Measurements from ENCODE around the gene EXT2. TPM values are rescaled to one million over a fixed set of nuclear protein-coding genes. Genes with fewer than 3 reads are reported as not detected.

EXT2 gene
- total RNA-seq, 2 donors from 2014 or later = 23.3 to 24.3 TPM

GRCh38 chr11:44112091-44112821 is 16.8 kb downstream of the EXT2 start:
- DNase-seq (ENCODE audit: low spot score in 2 of 2) (peak in 1 of 2 donors; percentile 11), ATAC-seq (peak in 1 of 2 donors; percentile 51)
- Mint-ChIP-seq H3K27ac (no peak overlapping the region), H3K9me3 (no peaks in the 10 kb centered on the region), H3K36me3 (peaks cover 0 to 17% of the 10 kb centered on the region in 2 donors)

GRCh38 chr11:44113018-44113417 is 17.5 kb downstream of the EXT2 start:
- DNase-seq (ENCODE audit: low spot score in 2 of 2) = no peak
- no peak for ATAC-seq
- peak overlapping the region in 1 of 2 donors; percentile 2 for H3K27ac Mint-ChIP-seq
- H3K9me3 Mint-ChIP-seq = no peaks in the 10 kb centered on the region
- peaks cover 0 to 21% of the 10 kb centered on the region in 2 donors for H3K36me3 Mint-ChIP-seq

DNA sequence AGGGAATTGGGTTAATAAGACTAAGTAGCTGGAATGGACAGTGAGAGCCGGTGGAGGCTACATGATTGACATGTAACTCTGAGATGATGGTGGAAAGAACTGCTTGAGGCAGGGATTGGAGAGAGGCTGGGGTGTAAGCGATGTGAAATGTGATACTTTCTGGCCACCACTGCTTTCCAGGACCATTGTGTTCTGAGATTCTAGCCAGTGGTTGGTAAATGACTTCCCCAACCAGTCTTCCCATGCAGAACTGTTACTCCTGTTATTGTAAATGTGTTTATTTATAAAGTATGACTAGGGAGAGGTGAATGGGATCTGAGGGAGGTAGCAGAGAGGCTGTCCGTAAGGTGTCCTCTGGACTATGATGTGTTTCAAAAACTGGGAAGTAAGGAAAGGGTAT is 18.1 kb downstream of the EXT2 start:
- no peak for DNase-seq (ENCODE audit: low spot score in 2 of 2)
- Mint-ChIP-seq H3K36me3 (peaks cover 0 to 21% of the 10 kb centered on the region in 2 donors), H3K27ac (peak overlapping the region in 1 of 2 donors; percentile 2), H3K9me3 (no peaks in the 10 kb centered on the region)
- ATAC-seq = no peak

DNA sequence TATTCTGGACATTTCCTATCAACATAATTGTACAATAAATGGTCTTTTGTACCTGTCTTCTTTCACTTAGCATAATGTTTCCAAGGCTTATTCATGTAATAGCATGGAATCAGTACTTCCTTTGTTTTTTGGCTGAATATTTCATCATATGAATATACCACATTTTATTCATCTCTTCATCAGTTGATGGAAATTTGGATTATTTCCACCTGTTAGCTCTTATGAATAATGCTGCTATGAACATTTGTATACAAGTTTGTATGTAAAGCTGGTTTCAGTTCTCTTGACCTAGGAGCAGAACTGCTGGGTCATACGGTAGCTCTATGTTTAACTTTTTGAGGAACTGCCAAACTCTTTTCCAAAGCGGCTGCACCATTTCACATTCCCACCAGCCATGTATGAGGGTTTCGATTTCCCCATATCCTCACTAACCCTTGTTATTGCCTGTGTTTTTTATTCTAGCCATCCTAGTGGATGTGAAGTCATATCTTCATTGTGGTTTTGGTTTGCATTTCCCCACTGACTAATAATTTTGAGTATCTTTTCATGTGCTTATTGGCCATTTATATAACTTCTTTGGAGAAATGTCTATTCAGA is 20.9 kb downstream of the EXT2 start:
- Mint-ChIP-seq H3K36me3 (peaks cover 0 to 21% of the 10 kb centered on the region in 2 donors), H3K27ac (no peak overlapping the region), H3K9me3 (no peaks in the 10 kb centered on the region)
- DNase-seq (ENCODE audit: low spot score in 2 of 2) = no peak
- ATAC-seq = no peak

GRCh38 chr11:44120169-44120568 is 24.7 kb downstream of the EXT2 start:
- ATAC-seq (no peak), DNase-seq (ENCODE audit: low spot score in 2 of 2) (no peak)
- H3K9me3 Mint-ChIP-seq = no peaks in the 10 kb centered on the region
- peak overlapping the region in 1 of 2 donors; percentile 53 for H3K27ac Mint-ChIP-seq
- peaks cover 0 to 17% of the 10 kb centered on the region in 2 donors for H3K36me3 Mint-ChIP-seq

DNA sequence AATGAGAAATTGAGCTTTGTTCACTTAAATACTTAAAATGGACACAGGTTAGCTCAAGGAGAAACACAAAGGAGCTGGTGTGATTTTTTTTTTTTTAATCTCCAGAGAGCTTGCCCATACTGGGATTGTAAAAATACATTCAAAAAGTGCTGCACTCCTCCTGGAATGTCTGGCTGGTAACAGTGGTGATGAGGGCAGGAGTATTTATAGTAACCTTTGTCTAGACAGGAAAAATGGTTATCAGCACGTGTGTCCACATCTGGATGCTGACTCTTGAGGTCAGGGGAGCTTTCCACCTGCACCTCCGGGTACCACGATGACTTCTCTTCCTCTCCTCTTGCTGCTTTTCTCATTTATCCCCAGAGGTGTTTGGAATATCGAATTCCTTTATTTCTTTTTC is 30.1 kb downstream of the EXT2 start:
- Mint-ChIP-seq H3K27ac (no peak overlapping the region), H3K36me3 (peaks cover 0 to 13% of the 10 kb centered on the region in 2 donors), H3K9me3 (no peaks in the 10 kb centered on the region)
- ATAC-seq (no peak), DNase-seq (ENCODE audit: low spot score in 2 of 2) (no peak)

DNA sequence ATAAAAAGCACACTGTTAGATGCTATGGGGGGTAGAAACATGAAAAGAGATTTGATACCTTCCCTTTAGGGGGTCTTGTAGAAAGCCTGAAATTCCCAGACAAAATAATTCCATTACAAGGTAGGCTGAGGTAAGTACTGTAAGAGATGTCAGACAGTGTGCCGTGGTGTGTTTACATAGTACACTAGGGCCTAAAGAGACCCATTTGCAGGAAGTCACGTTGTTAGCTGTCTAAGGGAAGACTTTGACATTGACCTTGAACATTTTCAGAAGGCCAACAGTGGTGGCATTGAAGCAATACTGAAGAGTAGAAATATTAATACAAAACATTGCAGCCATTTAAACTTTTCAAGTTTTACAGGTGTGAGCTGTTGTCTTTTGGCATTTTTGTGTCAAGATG is 30.8 kb downstream of the EXT2 start:
- Mint-ChIP-seq H3K9me3 (no peaks in the 10 kb centered on the region), H3K27ac (no peak overlapping the region), H3K36me3 (peaks cover 0 to 16% of the 10 kb centered on the region in 2 donors)
- DNase-seq (ENCODE audit: low spot score in 2 of 2) = no peak
- no peak for ATAC-seq

GRCh38 chr11:44127130-44127529 is 31.7 kb downstream of the EXT2 start:
- DNase-seq (ENCODE audit: low spot score in 2 of 2) (no peak), ATAC-seq (no peak)
- Mint-ChIP-seq H3K36me3 (peaks cover 0 to 17% of the 10 kb centered on the region in 2 donors), H3K27ac (no peak overlapping the region), H3K9me3 (no peaks in the 10 kb centered on the region)

- H3K27ac Mint-ChIP-seq = no peak overlapping the region
- ATAC-seq (no peak), DNase-seq (ENCODE audit: low spot score in 2 of 2) (no peak)
- H3K9me3 Mint-ChIP-seq = no peaks in the 10 kb centered on the region
- peaks cover 0 to 21% of the 10 kb centered on the region in 2 donors for H3K36me3 Mint-ChIP-seq
Measured at GRCh38 chr11:44128729-44129128, 33.3 kb downstream of the EXT2 start.

DNA sequence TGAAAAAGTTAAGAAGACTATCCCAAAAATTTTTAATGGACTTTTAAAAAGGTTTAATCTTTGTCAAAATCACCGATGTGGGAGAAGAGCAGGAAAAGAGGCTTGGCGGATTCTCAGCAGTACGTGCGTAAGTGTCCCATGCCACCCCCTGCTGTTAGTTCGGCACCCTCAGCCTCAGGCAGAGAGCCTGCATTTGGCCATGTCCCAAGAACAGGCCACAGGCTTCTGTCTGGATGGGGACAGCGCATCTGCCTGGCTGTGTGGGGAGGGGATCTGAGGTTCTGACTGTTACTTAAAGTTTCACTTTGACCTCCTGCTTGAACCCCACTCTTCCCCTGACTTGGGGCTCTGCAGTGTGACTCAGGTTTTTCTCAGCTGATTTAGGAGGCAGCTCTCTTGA is 35.3 kb downstream of the EXT2 start:
- peaks cover 0 to 21% of the 10 kb centered on the region in 2 donors for H3K36me3 Mint-ChIP-seq
- H3K9me3 Mint-ChIP-seq = no peaks in the 10 kb centered on the region
- DNase-seq (ENCODE audit: low spot score in 2 of 2) = no peak
- H3K27ac Mint-ChIP-seq = no peak overlapping the region
- no peak for ATAC-seq

- ATAC-seq (no peak), DNase-seq (ENCODE audit: low spot score in 2 of 2) (no peak)
- H3K27ac Mint-ChIP-seq = no peak overlapping the region
- H3K9me3 Mint-ChIP-seq = no peaks in the 10 kb centered on the region
- H3K36me3 Mint-ChIP-seq = peaks cover 0 to 17% of the 10 kb centered on the region in 2 donors
Measured at GRCh38 chr11:44133335-44133946, 38.0 kb downstream of the EXT2 start.

DNA sequence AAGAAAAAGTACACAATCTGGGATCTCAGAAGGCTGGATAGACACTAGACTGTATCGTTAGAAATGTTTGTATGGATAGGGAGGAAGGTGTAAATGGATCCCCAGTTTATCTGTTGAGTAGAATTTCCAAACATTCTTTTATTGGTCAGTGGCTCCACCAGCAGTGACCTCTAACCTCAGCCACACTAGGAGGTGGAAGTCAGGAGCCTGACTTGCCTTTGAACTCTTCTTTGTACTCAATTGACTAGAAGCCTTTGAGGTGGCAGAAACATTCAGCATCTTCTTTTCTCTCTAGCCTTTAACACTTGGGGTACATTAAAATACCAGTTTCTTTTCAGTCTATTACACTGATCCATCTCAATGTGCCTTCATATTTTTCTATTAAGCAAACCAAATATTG is 39.1 kb downstream of the EXT2 start:
- Mint-ChIP-seq H3K36me3 (peaks cover 0 to 12% of the 10 kb centered on the region in 2 donors), H3K27ac (no peak overlapping the region), H3K9me3 (no peaks in the 10 kb centered on the region)
- no peak for DNase-seq (ENCODE audit: low spot score in 2 of 2)
- ATAC-seq = no peak

DNA sequence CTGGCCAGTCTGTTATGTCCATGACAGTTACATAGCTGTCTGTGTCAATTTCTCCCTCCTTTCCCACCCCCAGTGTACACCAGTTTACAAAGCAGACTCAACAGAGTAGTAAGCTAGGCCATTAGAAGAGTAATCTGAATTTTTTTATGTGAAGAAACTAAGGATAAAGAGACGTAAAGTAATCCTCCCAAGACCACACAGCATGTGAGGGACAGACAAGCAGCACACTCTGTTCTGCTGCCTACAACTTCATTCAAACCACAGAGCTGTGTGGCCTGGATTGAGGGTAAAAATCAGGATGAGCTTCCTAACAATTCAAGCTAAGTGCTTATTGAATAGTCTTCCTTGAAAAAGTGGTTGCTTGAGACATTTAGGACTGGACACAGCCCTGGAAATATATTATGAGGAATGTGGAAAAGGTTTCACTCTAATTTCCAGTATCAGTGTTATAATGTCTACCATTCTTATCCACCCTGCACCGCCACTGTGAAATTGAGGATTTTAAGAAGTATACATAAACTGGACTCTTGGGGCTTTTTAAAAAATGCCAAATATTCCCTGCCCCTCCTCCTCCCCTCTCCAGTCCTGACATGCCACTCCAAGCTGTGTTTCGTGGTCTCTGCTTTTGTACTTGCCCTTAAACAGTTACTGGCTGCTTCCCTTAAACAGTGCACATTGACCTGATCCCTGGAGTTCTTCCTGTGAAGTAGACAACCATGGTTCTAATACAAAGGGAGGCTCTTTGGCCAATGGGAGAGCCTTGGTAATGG is 40.9 kb downstream of the EXT2 start:
- DNase-seq (ENCODE audit: low spot score in 2 of 2) (no peak), ATAC-seq (no peak)
- H3K36me3 Mint-ChIP-seq = peaks cover 0 to 5% of the 10 kb centered on the region in 2 donors
- no peak overlapping the region for H3K27ac Mint-ChIP-seq
- H3K9me3 Mint-ChIP-seq = no peaks in the 10 kb centered on the region

- Mint-ChIP-seq H3K9me3 (no peaks in the 10 kb centered on the region), H3K27ac (no peak overlapping the region), H3K36me3 (peaks cover 0 to 4% of the 10 kb centered on the region in 2 donors)
- DNase-seq (ENCODE audit: low spot score in 2 of 2) = no peak
- no peak for ATAC-seq
Measured at GRCh38 chr11:44137057-44137456, 41.6 kb downstream of the EXT2 start.

DNA sequence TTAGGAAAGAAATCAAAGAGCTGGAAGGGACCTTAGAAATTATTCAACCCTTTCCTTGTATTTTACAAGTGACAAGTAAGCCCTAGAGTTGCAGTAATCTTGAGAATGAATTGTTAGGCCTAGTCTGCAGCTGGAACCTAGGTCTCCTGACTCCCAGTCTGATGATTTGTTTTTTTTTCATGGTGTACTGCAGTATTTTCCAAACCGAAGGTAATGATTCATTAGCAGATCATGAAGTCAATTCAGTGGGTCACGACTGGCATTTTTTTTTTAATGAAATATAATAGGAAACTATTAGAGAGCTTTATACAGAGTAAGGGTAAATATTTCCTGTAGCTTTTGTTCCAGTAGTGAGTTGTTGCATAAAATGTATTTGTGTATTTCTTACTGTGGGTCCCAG is 42.8 kb downstream of the EXT2 start:
- Mint-ChIP-seq H3K27ac (no peak overlapping the region), H3K9me3 (no peaks in the 10 kb centered on the region), H3K36me3 (no peaks in the 10 kb centered on the region)
- ATAC-seq (no peak), DNase-seq (ENCODE audit: low spot score in 2 of 2) (no peak)

DNA sequence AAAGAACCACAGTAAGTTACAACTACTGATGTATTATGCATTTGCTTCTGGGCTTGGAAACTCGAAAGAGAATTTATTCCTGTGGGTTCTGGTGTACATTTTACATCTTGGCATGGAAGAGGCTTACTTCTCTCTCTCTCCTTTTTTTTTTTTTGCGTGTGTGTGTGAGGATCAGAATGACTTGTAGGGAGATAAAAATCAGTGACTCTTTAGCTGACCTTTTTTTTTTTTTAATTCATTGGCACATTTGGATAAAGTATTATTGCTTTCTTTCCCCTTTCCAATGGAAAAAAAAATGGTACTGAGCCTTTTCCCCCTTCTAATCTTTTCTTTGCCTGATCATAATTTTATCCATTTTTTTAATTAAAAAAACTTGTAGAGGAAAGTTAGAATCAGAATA is 43.5 kb downstream of the EXT2 start:
- Mint-ChIP-seq H3K9me3 (no peaks in the 10 kb centered on the region), H3K27ac (no peak overlapping the region), H3K36me3 (no peaks in the 10 kb centered on the region)
- ATAC-seq (no peak), DNase-seq (ENCODE audit: low spot score in 2 of 2) (no peak)

Data from activated naive CD4-positive, alpha-beta T cell treated with anti-CD3 and anti-CD28 coated beads, Interleukin-2, amount 50 U/mL, for 72 hours (primary cell).